ENCODE results near the gene OR5H6.

DNA sequence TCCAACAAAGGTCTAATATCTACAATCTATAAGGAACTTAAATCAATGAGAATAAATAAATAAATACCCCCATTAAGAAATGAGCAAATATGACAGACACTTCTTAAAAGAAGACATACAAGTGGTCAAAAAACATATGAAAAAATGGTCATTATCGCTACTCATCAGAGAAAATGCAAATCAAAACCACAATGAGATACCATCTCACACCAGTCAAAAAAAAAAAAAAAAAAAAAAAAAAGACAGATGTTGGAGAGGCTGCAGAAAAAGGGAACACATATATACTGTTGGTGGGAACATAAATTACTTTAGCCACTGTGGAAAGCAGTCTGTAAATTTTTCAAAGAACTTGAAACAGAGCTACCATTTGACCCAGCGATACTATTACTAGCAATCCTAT is 31.6 kb upstream of the OR5H6 start:
- TF ChIP-seq, protein P1, sequence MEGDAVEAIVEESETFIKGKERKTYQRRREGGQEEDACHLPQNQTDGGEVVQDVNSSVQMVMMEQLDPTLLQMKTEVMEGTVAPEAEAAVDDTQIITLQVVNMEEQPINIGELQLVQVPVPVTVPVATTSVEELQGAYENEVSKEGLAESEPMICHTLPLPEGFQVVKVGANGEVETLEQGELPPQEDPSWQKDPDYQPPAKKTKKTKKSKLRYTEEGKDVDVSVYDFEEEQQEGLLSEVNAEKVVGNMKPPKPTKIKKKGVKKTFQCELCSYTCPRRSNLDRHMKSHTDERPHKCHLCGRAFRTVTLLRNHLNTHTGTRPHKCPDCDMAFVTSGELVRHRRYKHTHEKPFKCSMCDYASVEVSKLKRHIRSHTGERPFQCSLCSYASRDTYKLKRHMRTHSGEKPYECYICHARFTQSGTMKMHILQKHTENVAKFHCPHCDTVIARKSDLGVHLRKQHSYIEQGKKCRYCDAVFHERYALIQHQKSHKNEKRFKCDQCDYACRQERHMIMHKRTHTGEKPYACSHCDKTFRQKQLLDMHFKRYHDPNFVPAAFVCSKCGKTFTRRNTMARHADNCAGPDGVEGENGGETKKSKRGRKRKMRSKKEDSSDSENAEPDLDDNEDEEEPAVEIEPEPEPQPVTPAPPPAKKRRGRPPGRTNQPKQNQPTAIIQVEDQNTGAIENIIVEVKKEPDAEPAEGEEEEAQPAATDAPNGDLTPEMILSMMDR (tag by site-specific recombination; IDR thresholded peaks at IDR 0.05), result no peak
- TF ChIP-seq PRDM1 (tag by site-specific recombination; IDR thresholded peaks at IDR 0.05) (no peak), ZNF138 (tag by site-specific recombination; IDR thresholded peaks at IDR 0.05; ENCODE audit: borderline replicate concordance) (no peak), TCF7L2 (IDR thresholded peaks at IDR 0.05; ENCODE audit: borderline replicate concordance, low read depth, low read length) (no peak), ZNF530 (tag by site-specific recombination; IDR thresholded peaks at IDR 0.05; ENCODE audit: low read depth) (no peak), ZNF175 (tag by site-specific recombination; IDR thresholded peaks at IDR 0.05) (no peak), ZNF274 (IDR thresholded peaks at IDR 0.05; ENCODE audit: low read length) (no peak), ZNF274 (tag by site-specific recombination; IDR thresholded peaks at IDR 0.05; ENCODE audit: borderline replicate concordance) (no peak)
- TF ChIP-seq, protein P2, sequence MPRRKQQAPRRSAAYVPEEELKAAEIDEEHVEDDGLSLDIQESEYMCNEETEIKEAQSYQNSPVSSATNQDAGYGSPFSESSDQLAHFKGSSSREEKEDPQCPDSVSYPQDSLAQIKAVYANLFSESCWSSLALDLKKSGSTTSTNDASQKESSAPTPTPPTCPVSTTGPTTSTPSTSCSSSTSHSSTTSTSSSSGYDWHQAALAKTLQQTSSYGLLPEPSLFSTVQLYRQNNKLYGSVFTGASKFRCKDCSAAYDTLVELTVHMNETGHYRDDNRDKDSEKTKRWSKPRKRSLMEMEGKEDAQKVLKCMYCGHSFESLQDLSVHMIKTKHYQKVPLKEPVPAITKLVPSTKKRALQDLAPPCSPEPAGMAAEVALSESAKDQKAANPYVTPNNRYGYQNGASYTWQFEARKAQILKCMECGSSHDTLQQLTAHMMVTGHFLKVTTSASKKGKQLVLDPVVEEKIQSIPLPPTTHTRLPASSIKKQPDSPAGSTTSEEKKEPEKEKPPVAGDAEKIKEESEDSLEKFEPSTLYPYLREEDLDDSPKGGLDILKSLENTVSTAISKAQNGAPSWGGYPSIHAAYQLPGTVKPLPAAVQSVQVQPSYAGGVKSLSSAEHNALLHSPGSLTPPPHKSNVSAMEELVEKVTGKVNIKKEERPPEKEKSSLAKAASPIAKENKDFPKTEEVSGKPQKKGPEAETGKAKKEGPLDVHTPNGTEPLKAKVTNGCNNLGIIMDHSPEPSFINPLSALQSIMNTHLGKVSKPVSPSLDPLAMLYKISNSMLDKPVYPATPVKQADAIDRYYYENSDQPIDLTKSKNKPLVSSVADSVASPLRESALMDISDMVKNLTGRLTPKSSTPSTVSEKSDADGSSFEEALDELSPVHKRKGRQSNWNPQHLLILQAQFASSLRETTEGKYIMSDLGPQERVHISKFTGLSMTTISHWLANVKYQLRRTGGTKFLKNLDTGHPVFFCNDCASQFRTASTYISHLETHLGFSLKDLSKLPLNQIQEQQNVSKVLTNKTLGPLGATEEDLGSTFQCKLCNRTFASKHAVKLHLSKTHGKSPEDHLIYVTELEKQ (tag by site-specific recombination; IDR thresholded peaks at IDR 0.05; ENCODE audit: borderline replicate concordance), result no peak
